OCI-LY7 (cell line): ENCODE measurements around the gene KCNIP1. TPM values are rescaled to one million over a fixed set of nuclear protein-coding genes. Genes with fewer than 3 reads are reported as not detected.

ENCODE experiments used
- BruUV-seq: library from RNA; stranded (reverse); fragments of 400-500 nt; replicated peaks from 2 replicates; lab custom pipeline; 2021; lab: Mats Ljungman, UMichigan
- CTCF ChIA-PET: fragments of 300-600 bp; sonication (Branson Sonifier 250); formaldehyde crosslinking; loops from one replicate; lab custom pipeline; 2022; ENCODE audit warnings: antibody characterized with exemption; ENCODE audit not compliant: unreplicated experiment; lab: Charles Lee
- POLR2A ChIA-PET: fragments of 300-600 bp; sonication (Branson Sonifier 250); formaldehyde crosslinking; loops from one replicate; lab custom pipeline; 2022; ENCODE audit warnings: antibody characterized with exemption; lab: Charles Lee
- DNase-seq: peaks from one replicate; pipeline ENCODE4 v3.0.0-alpha.2; 2015; ENCODE audit warnings: low spot score
- H2AFZ ChIP-seq: fragments of 200-600 bp; sonication (generic), shearing (Covaris generic); 2 replicates; pipeline ENCODE4 v1.6.1; 2014; ENCODE audit warnings: mild to moderate bottlenecking, antibody characterized with exemption, low read length, moderate library complexity
- H3K27ac ChIP-seq: fragments of 200-600 bp; sonication (generic); 2 replicates; pipeline ENCODE4 v1.5.1; 2014; ENCODE audit warnings: mixed run types, low read depth, mild to moderate bottlenecking, moderate library complexity, low read length, inconsistent platforms; ENCODE audit not compliant: poor library complexity, severe bottlenecking
- H3K36me3 ChIP-seq: fragments of 200-600 bp; sonication (generic); 2 replicates; pipeline ENCODE4 v1.6.1; 2014; ENCODE audit warnings: mild to moderate bottlenecking, antibody characterized with exemption, low read length, moderate library complexity, mixed read lengths; ENCODE audit not compliant: insufficient read depth
- H3K4me1 ChIP-seq: fragments of 200-600 bp; sonication (generic); 2 replicates; pipeline ENCODE4 v1.5.1; 2014; ENCODE audit warnings: mild to moderate bottlenecking, low read length; ENCODE audit not compliant: insufficient read depth, poor library complexity, severe bottlenecking
- H3K4me2 ChIP-seq: fragments of 200-600 bp; sonication (generic); 2 replicates; pipeline ENCODE4 v1.6.1; 2014; ENCODE audit warnings: mild to moderate bottlenecking, low read length
- H3K4me3 ChIP-seq: fragments of 200-600 bp; sonication (generic); 2 replicates; pipeline ENCODE4 v1.5.1; 2014; ENCODE audit warnings: mild to moderate bottlenecking, low read depth, low read length; ENCODE audit not compliant: poor library complexity, severe bottlenecking
- H3K79me2 ChIP-seq: fragments of 200-600 bp; sonication (generic); 2 replicates; pipeline ENCODE4 v1.6.1; 2016; ENCODE audit warnings: low read depth, mild to moderate bottlenecking, low read length, moderate library complexity, mixed read lengths; ENCODE audit not compliant: insufficient read depth
- H3K9me2 ChIP-seq: fragments of 200-600 bp; sonication (generic); 2 replicates; pipeline ENCODE4 v1.6.1; 2016; ENCODE audit warnings: mild to moderate bottlenecking, low read length, mixed read lengths; ENCODE audit not compliant: insufficient read depth
- H3K9me3 ChIP-seq: fragments of 200-600 bp; sonication (generic); 2 replicates; pipeline ENCODE4 v1.6.1; 2014; ENCODE audit warnings: mild to moderate bottlenecking, mixed run types, low read length, mixed read lengths
- H4K20me1 ChIP-seq: fragments of 200-600 bp; sonication (generic); 2 replicates; pipeline ENCODE4 v1.6.1; 2014; ENCODE audit warnings: mild to moderate bottlenecking, antibody characterized with exemption, low read length, moderate library complexity, mixed read lengths; ENCODE audit not compliant: insufficient read depth
- EZH2phosphoT487 ChIP-seq: fragments of 200-600 bp; sonication (generic); IDR thresholded peaks from 2 replicates; pipeline ENCODE4 v1.6.1; 2018; ENCODE audit warnings: low read depth, borderline replicate concordance, mild to moderate bottlenecking, mixed run types, antibody characterized with exemption, low read length, moderate library complexity, mixed read lengths
- intact Hi-C: fragments of 100-400 bp; cut with micrococcal nuclease; formaldehyde crosslinking; loops from one replicate; pipeline ENCODE4 v1.10.0; 2022; ENCODE audit not compliant: unreplicated experiment
- total RNA-seq, 2 experiments: library from RNA; depleted of rRNA in 1 of 2; stranded (reverse); fragments of >200 nt in 1 of 2; shearing (Covaris generic) in 1 of 2; gene quantifications; 2 replicates each; pipeline ENCODE4 v1.2.3, GENCODE V29; 2014 to 2022
- TF ChIP-seq, protein P1 (sequence below): fragments of 200-600 bp; sonication (generic); conservative IDR thresholded peaks from 2 replicates; pipeline ENCODE4 v1.5.1; 2014; ENCODE audit warnings: mild to moderate bottlenecking, antibody characterized with exemption, low read length, moderate library complexity, mixed read lengths

KCNIP1 gene
- total RNA-seq, 2 experiments from 2014 or later, result not detected

GRCh38 chr5:170715141-170715540, 211.3 kb downstream of the KCNIP1 start:
- Histone ChIP-seq H3K4me1 (no peaks in the 10 kb centered on the region), H3K9me3 (no peaks in the 10 kb centered on the region)
- no TSS peak for BruUV-seq

DNA sequence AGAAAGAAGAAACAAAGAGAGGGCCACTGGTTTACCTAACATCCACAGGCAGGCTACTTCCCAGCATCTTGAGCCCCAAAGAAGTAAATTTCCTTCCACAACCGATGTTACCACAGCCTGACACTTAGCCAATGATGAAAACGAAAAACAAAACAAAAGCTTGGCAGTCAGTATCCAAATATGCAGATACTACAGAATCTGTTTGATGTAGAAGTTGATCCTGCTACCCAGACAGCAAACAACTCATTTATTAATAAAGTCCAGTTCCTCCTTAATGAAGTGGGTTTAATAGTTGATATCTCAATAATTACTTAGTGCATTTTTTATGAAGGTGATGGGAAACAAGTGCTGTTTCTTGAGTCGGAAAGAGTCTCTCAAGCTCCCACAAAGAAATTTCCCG, 212.6 kb downstream of the KCNIP1 start:
- H3K4me1 ChIP-seq, result no peaks in the 10 kb centered on the region
- TF ChIP-seq, protein P1, sequence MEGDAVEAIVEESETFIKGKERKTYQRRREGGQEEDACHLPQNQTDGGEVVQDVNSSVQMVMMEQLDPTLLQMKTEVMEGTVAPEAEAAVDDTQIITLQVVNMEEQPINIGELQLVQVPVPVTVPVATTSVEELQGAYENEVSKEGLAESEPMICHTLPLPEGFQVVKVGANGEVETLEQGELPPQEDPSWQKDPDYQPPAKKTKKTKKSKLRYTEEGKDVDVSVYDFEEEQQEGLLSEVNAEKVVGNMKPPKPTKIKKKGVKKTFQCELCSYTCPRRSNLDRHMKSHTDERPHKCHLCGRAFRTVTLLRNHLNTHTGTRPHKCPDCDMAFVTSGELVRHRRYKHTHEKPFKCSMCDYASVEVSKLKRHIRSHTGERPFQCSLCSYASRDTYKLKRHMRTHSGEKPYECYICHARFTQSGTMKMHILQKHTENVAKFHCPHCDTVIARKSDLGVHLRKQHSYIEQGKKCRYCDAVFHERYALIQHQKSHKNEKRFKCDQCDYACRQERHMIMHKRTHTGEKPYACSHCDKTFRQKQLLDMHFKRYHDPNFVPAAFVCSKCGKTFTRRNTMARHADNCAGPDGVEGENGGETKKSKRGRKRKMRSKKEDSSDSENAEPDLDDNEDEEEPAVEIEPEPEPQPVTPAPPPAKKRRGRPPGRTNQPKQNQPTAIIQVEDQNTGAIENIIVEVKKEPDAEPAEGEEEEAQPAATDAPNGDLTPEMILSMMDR, result no peak
- TF ChIP-seq EZH2phosphoT487, result no peak
- no peak overlapping the region for H3K27ac ChIP-seq
- H3K9me2 ChIP-seq, result no peaks in the 10 kb centered on the region
- no peak for DNase-seq
- no peak overlapping the region for H3K4me2 ChIP-seq
- no peak overlapping the region for H3K4me3 ChIP-seq
- ChIA-PET POLR2A (interaction anchor here (0.7 kb wide), 1 partner anchor 34 kb away, joined by 3 read pairs; no protein-coding TSS in a partner anchor), CTCF (no interaction called here)
- intact Hi-C loops, result no loop called here
- no peaks in the 10 kb centered on the region for H3K79me2 ChIP-seq
- no TSS peak for BruUV-seq
- H4K20me1 ChIP-seq, result no peaks in the 10 kb centered on the region
- no peaks in the 10 kb centered on the region for H3K36me3 ChIP-seq
- no peaks in the 10 kb centered on the region for H3K9me3 ChIP-seq
- H2AFZ ChIP-seq, result no peak overlapping the region

More at GRCh38 chr5:170715141-170715540, 211.3 kb downstream of the KCNIP1 start:
- no peaks in the 10 kb centered on the region for H4K20me1 ChIP-seq
- no peaks in the 10 kb centered on the region for H3K79me2 ChIP-seq
- H3K27ac ChIP-seq, result no peak overlapping the region
- H3K4me2 ChIP-seq, result no peak overlapping the region
- intact Hi-C loops, result no loop called here
- no peak overlapping the region for H2AFZ ChIP-seq
- H3K36me3 ChIP-seq, result no peaks in the 10 kb centered on the region
- H3K9me2 ChIP-seq, result no peaks in the 10 kb centered on the region
- ChIA-PET CTCF (interaction anchor here (0.6 kb wide), 1 partner anchor 57 kb away, joined by 3 read pairs; no protein-coding TSS in a partner anchor), POLR2A (interaction anchor here (0.7 kb wide), 1 partner anchor 208 kb away, joined by 3 read pairs; no protein-coding TSS in a partner anchor)
- H3K4me3 ChIP-seq, result no peak overlapping the region
- no peak for DNase-seq
- TF ChIP-seq EZH2phosphoT487, result no peak
- TF ChIP-seq, protein P1, result no peak

DNA sequence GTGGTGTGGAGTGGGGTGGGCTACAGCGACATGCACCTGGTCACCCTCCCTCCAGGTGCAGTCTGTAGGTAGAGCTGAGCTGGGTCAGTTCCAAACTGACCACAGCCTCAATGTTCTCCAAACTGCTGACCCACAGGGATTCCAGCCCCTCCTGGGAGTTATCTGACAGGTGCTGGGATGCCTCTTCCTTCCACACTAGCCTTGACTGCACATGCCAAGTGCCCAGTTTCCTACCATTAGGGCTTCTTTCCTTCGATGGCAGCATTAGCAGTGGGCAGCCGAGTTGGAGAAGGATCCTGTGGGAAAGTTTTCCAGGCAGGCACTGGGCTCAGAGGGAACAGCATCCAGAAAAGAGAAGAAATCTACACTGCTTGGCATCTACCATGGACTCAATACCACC, 215.7 kb downstream of the KCNIP1 start:
- no peak overlapping the region for H3K4me2 ChIP-seq
- POLR2A ChIA-PET, result interaction anchor here (1.6 kb wide), 1 partner anchor 10 kb away, joined by 4 read pairs; no protein-coding TSS in a partner anchor
- no peaks in the 10 kb centered on the region for H3K4me1 ChIP-seq
- BruUV-seq, result no TSS peak
- H3K9me3 ChIP-seq, result no peaks in the 10 kb centered on the region
- no peaks in the 10 kb centered on the region for H3K79me2 ChIP-seq
- H2AFZ ChIP-seq, result no peak overlapping the region
- H4K20me1 ChIP-seq, result no peaks in the 10 kb centered on the region
- H3K9me2 ChIP-seq, result no peaks in the 10 kb centered on the region
- no peak for DNase-seq
- H3K27ac ChIP-seq, result no peak overlapping the region
- CTCF ChIA-PET, result no interaction called here
- intact Hi-C loops, result no loop called here
- no peaks in the 10 kb centered on the region for H3K36me3 ChIP-seq
- TF ChIP-seq EZH2phosphoT487, result no peak
- TF ChIP-seq, protein P1, result no peak
- no peak overlapping the region for H3K4me3 ChIP-seq
